Measurements from ENCODE around the gene SLC22A3. TPM values are rescaled to one million over a fixed set of nuclear protein-coding genes. Genes with fewer than 3 reads are reported as not detected.

Gene SLC22A3
- total and polyA plus RNA-seq, 2 of the 4 experiments (the other 2 are of a cell fraction), result not detected

- POLR2A ChIA-PET (ENCODE audit: unreplicated experiment), result no interaction called here
- Histone ChIP-seq H4K20me1 (ENCODE audit: insufficient read depth, low read length) (no peaks in the 10 kb centered on the region), H3K18ac (ENCODE audit: low read depth, low read length) (no peak overlapping the region), H2AFZ (replicated peaks; ENCODE audit: low read length, poor library complexity) (no peak overlapping the region), H3K27ac (ENCODE audit: insufficient read depth, low read length) (no peak overlapping the region), H4K91ac (ENCODE audit: insufficient read depth, low read depth, low read length) (no peak overlapping the region), H4K5ac (ENCODE audit: low read depth, low read length) (no peak overlapping the region), H3K79me1 (ENCODE audit: low read depth in 1 of 2, low read length in 2 of 2) (no peaks in the 10 kb centered on the region), H3K23ac (ENCODE audit: low read depth, low read length) (no peak overlapping the region), H3K9ac (ENCODE audit: low read depth, low read length) (no peak overlapping the region), H2BK120ac (ENCODE audit: low read depth, low read length) (no peak overlapping the region), H3K56ac (ENCODE audit: extremely low read depth, insufficient read depth, low read length) (no peak overlapping the region), H3K27me3 (ENCODE audit: control insufficient read depth, insufficient read depth, low read length) (no peaks in the 10 kb centered on the region), H3K4me1 (ENCODE audit: control insufficient read depth, insufficient read depth, low read length) (no peaks in the 10 kb centered on the region), H2BK15ac (ENCODE audit: low read depth, low read length) (no peak overlapping the region), H2BK20ac (ENCODE audit: low read depth, low read length) (no peak overlapping the region), H2AK9ac (replicated peaks; ENCODE audit: low read depth, low read length, poor library complexity) (no peak overlapping the region), H3K14ac (replicated peaks; ENCODE audit: low read depth, low read length) (no peak overlapping the region), H2AK5ac (ENCODE audit: low read depth, low read length) (no peak overlapping the region), H3K4me2 (ENCODE audit: low read depth, low read length) (no peak overlapping the region), H3K36me3 (ENCODE audit: control insufficient read depth, insufficient read depth, low read length) (no peaks in the 10 kb centered on the region), H3K9me3 (ENCODE audit: control insufficient read depth, insufficient read depth, low read length) (0 out of 2 replicates have a peak, but pooled peaks cover 2% of the 10 kb centered on the region), H3K9me1 (ENCODE audit: insufficient read depth, low read length) (no peaks in the 10 kb centered on the region), H3K4ac (ENCODE audit: low read depth, low read length) (no peak overlapping the region), H2BK5ac (ENCODE audit: low read depth, low read length, poor library complexity, severe bottlenecking) (no peak overlapping the region), H4K8ac (ENCODE audit: low read depth in 2 of 2, low read length in 2 of 2) (no peak overlapping the region), H3K4me3 (ENCODE audit: insufficient read depth, low read depth, low read length) (no peak overlapping the region)
- DNase-seq, result no peak
- no TSS peak for BruUV-seq (replicated peaks)
- CTCF ChIA-PET, result no interaction called here
- WGBS, 2 experiments (ENCODE audit: extremely low coverage in 2 of 2, insufficient read length in 1 of 2), result 20% methylated on average over 1 of the region's 4 CpGs; no CpG with 5 or more reads in 1 of the 2 experiments
- TF ChIP-seq RCOR1 (IDR thresholded peaks at IDR 0.05; ENCODE audit: insufficient replicate concordance, low read length) (no peak), CEBPB (IDR thresholded peaks at IDR 0.05; ENCODE audit: low read depth, low read length) (no peak), FOS (IDR thresholded peaks at IDR 0.05; ENCODE audit: low read depth, low read length) (no peak), USF2 (IDR thresholded peaks at IDR 0.05; ENCODE audit: low read depth, low read length) (no peak), NFE2L2 (IDR thresholded peaks at IDR 0.05; ENCODE audit: low read depth, low read length) (no peak), BHLHE40 (IDR thresholded peaks at IDR 0.05; ENCODE audit: low read depth, low read length) (no peak), MAFK (IDR thresholded peaks at IDR 0.05; ENCODE audit: low read depth, low read length) (no peak), MAZ (IDR thresholded peaks at IDR 0.05; ENCODE audit: borderline replicate concordance, low read depth, low read length) (no peak)
- no peak for ATAC-seq (ENCODE audit: low read depth)
- dilution Hi-C loops (cut with HindIII; ENCODE audit: low sequenced_read_pairs, unreplicated experiment), result no loop called here
- intact Hi-C loops (cut with micrococcal nuclease), result no loop called here
- in situ Hi-C loops (cut with MboI; ENCODE audit: low sequenced_read_pairs), result no loop called here
These were observed 152.5 kb downstream of the SLC22A3 start for GRCh38 chr6:160500639-160501038.

Other genes with a start within 250 kb of the SLC22A3 start
- gene SLC22A1, start 226.6 kb upstream of the SLC22A3 start, total RNA-seq (2012; rRNA removed), result 0.28 TPM in 1 of 2 replicates, not detected in the other
- gene SLC22A1, start 226.6 kb upstream of the SLC22A3 start, polyA plus RNA-seq (2012; rRNA removed), result 0.09 and 0.10 TPM in 2 replicates
- gene SLC22A2, start 89.6 kb upstream of the SLC22A3 start, total RNA-seq (2012; rRNA removed), result not detected in 2 replicates
- not detected in 2 replicates for gene SLC22A2, start 89.6 kb upstream of the SLC22A3 start, polyA plus RNA-seq (2012; rRNA removed)